Natural killer cell (primary cell): ENCODE data around the gene EYS. TPM values are rescaled to one million over a fixed set of nuclear protein-coding genes. Genes with fewer than 3 reads are reported as not detected.

Experiments used
- ATAC-seq, 3 donors: fragments of 150-1000 bp in 2 of 3; fragments of 200-7000 bp in 1 of 3; cut with Tn5 transposase; 1 replicate in 1 of 3; 2 replicates in 2 of 3; pipeline ENCODE4 v1.10.0; 2021; ENCODE audit warnings: mild to moderate bottlenecking in 2 of 3, moderate library complexity in 2 of 3
- DNase-seq, 2 donors: peaks; one replicate each; pipeline versions ENCODE4 v3.0.0 to v3.0.0-alpha.2; 2013 to 2021; ENCODE audit warnings: mixed read lengths in 1 of 2
- H3K27ac ChIP-seq: one replicate; pipeline ENCODE4 v1.5.1; 2013; ENCODE audit warnings: mild to moderate bottlenecking, low read length
- H3K27me3 ChIP-seq: one replicate; pipeline ENCODE4 v1.6.1; 2013; ENCODE audit warnings: low read length; ENCODE audit not compliant: control insufficient read depth, insufficient read depth
- H3K36me3 ChIP-seq: one replicate; pipeline ENCODE4 v1.6.1; 2013; ENCODE audit warnings: low read length; ENCODE audit not compliant: control insufficient read depth, insufficient read depth
- H3K4me1 ChIP-seq: one replicate; pipeline ENCODE4 v1.6.1; 2013; ENCODE audit warnings: low read length; ENCODE audit not compliant: control insufficient read depth, insufficient read depth
- H3K4me3 ChIP-seq: one replicate; pipeline ENCODE4 v1.5.1; 2013; ENCODE audit warnings: low read length
- H3K9me3 ChIP-seq: one replicate; pipeline ENCODE4 v1.6.1; 2013; ENCODE audit warnings: low read length; ENCODE audit not compliant: control insufficient read depth, insufficient read depth
- H3K27ac Mint-ChIP-seq, 2 donors: one replicate each; pipeline ENCODE4 v1.8.0; 2022; ENCODE audit warnings: mild to moderate bottlenecking in 2 of 2, mixed read lengths in 2 of 2, moderate library complexity in 1 of 2
- H3K27me3 Mint-ChIP-seq, 2 donors: one replicate each; pipeline ENCODE4 v1.8.0; 2022; ENCODE audit warnings: low read depth in 2 of 2, mixed read lengths in 2 of 2
- H3K36me3 Mint-ChIP-seq: one replicate; pipeline ENCODE4 v1.8.0; 2022; ENCODE audit warnings: mixed read lengths
- H3K4me1 Mint-ChIP-seq, 2 donors: one replicate each; pipeline ENCODE4 v1.8.0; 2022; ENCODE audit warnings: mixed read lengths in 2 of 2
- H3K4me3 Mint-ChIP-seq: one replicate; pipeline ENCODE4 v1.8.0; 2022; ENCODE audit warnings: mild to moderate bottlenecking, moderate library complexity, mixed read lengths
- H3K9me3 Mint-ChIP-seq, 2 donors: one replicate each; pipeline ENCODE4 v1.8.0; 2022; ENCODE audit warnings: mixed read lengths in 2 of 2
- CTCF ChIP-seq: fragments of 200-600 bp; IDR thresholded peaks from one replicate; pipeline ENCODE4 v1.8.0; 2022; ENCODE audit warnings: antibody characterized with exemption
- WGBS: methylation state at CpG from one replicate; pipeline ENCODE4 v1.1.7; 2013; ENCODE audit warnings: missing lambda C conversion rate; ENCODE audit not compliant: insufficient coverage; 5-methylcytosine and 5-hydroxymethylcytosine counted together
- intact Hi-C: fragments of 100-400 bp; cut with micrococcal nuclease; formaldehyde crosslinking; loops from one replicate; pipeline ENCODE4 v1.14.2; 2022
- total RNA-seq, 4 donors: library from RNA; stranded (reverse); fragments of 120-200 nt in 1 of 4; gene quantifications; one replicate each; pipeline versions ENCODE4 v1.2.3 to v1.2.4, GENCODE V29; 2013 to 2022

EYS gene
- total RNA-seq, 3 donors from 2014 or later (not counting 1 experiment from before 2014, with no cell fraction given) = 0.55 TPM; not detected in 2

GRCh38 chr6:63887002-63887751, 1819.8 kb downstream of the EYS start:
- Histone ChIP-seq H3K27ac (no peak overlapping the region), H3K4me1 (no peaks in the 10 kb centered on the region), H3K4me3 (no peak overlapping the region), H3K27me3 (no peaks in the 10 kb centered on the region), H3K36me3 (no peaks in the 10 kb centered on the region), H3K9me3 (no peaks in the 10 kb centered on the region)
- Mint-ChIP-seq H3K27me3 (no peaks in the 10 kb centered on the region), H3K27ac (no peak overlapping the region), H3K9me3 (peaks cover 10 to 19% of the 10 kb centered on the region in 2 donors), H3K4me1 (no peaks in the 10 kb centered on the region), H3K4me3 (no peak overlapping the region), H3K36me3 (no peaks in the 10 kb centered on the region)
- WGBS = 72% methylated on average over 5 of the region's 5 CpGs
- intact Hi-C loops = no loop called here
- TF ChIP-seq CTCF = no peak
- ATAC-seq = no peak
- no peak for DNase-seq

GRCh38 chr6:63886341-63886740, 1820.7 kb downstream of the EYS start:
- H3K4me1 ChIP-seq = no peaks in the 10 kb centered on the region
- H3K4me3 Mint-ChIP-seq = no peak overlapping the region
- H3K9me3 ChIP-seq = no peaks in the 10 kb centered on the region
- H3K27me3 Mint-ChIP-seq = no peaks in the 10 kb centered on the region
- H3K36me3 ChIP-seq = no peaks in the 10 kb centered on the region
- no peak for TF ChIP-seq CTCF
- H3K27ac Mint-ChIP-seq = no peak overlapping the region
- no peak overlapping the region for H3K4me3 ChIP-seq
- intact Hi-C loops = no loop called here
- no peak for ATAC-seq
- H3K36me3 Mint-ChIP-seq = no peaks in the 10 kb centered on the region
- no peaks in the 10 kb centered on the region for H3K27me3 ChIP-seq
- DNase-seq = no peak
- 100% methylated on average over 1 of the region's 3 CpGs for WGBS
- H3K4me1 Mint-ChIP-seq = no peaks in the 10 kb centered on the region
- H3K27ac ChIP-seq = no peak overlapping the region
- H3K9me3 Mint-ChIP-seq = peaks cover 10 to 19% of the 10 kb centered on the region in 2 donors

GRCh38 chr6:63883597-63883996, 1823.4 kb downstream of the EYS start:
- WGBS = 88% methylated on average over 4 of the region's 6 CpGs
- no peak overlapping the region for H3K27ac Mint-ChIP-seq

More at GRCh38 chr6:63883597-63883996, 1823.4 kb downstream of the EYS start:
- ATAC-seq = no peak
- intact Hi-C loops = no loop called here
- TF ChIP-seq CTCF = no peak
- no peaks in the 10 kb centered on the region for H3K36me3 ChIP-seq
- Mint-ChIP-seq H3K36me3 (no peaks in the 10 kb centered on the region), H3K4me1 (no peaks in the 10 kb centered on the region), H3K27me3 (no peaks in the 10 kb centered on the region), H3K9me3 (peaks cover 9 to 10% of the 10 kb centered on the region in 2 donors), H3K4me3 (no peak overlapping the region)
- H3K4me1 ChIP-seq = no peaks in the 10 kb centered on the region
- H3K4me3 ChIP-seq = no peak overlapping the region
- no peak overlapping the region for H3K27ac ChIP-seq
- H3K9me3 ChIP-seq = peaks cover 3% of the 10 kb centered on the region
- DNase-seq = no peak
- no peaks in the 10 kb centered on the region for H3K27me3 ChIP-seq
